Measurements from ENCODE around the gene CENPB. TPM values are rescaled to one million over a fixed set of nuclear protein-coding genes. Genes with fewer than 3 reads are reported as not detected.

CENPB gene
- total and polyA plus RNA-seq, 10 of the 15 experiments (the other 5 are each of a cell fraction or from before 2014, with no cell fraction given): 0.16 to 71.2 (median 14.0) TPM

GRCh38 chr20:3751305-3751674 lies 35.2 kb downstream of the CENPB start:
- DNase-seq (ENCODE audit: low read depth, low spot score): no peak
- no peaks in the 10 kb centered on the region for H3K27me3 ChIP-seq (replicated peaks in 1 of 2; ENCODE audit: control insufficient read depth in 2 of 2, insufficient read depth in 2 of 2, low read length in 1 of 2)
- H3K9ac ChIP-seq (ENCODE audit: control insufficient read depth, insufficient read depth, low read length): no peak overlapping the region
- in situ Hi-C loops (cut with MboI): no loop called here
- no peaks in the 10 kb centered on the region for H3K4me1 ChIP-seq (ENCODE audit: control insufficient read depth, insufficient read depth, low read length)
- RAD21 ChIA-PET (ENCODE audit: unreplicated experiment): interaction anchor here (0.9 kb wide), 1 partner anchor 16 kb away, joined by 3 read pairs; the partner anchor contains the start of gene ADISSP
- H3K79me2 ChIP-seq (ENCODE audit: control insufficient read depth, insufficient read depth, low read length): no peaks in the 10 kb centered on the region
- no peak overlapping the region for H3K27ac ChIP-seq (ENCODE audit: control insufficient read depth, insufficient read depth)
- H3K4me2 ChIP-seq (ENCODE audit: control insufficient read depth, insufficient read depth): peak overlapping the region; percentile 33; the same call in 1 of the 2 replicates
- ATAC-seq: no peak
- SMC1A ChIA-PET (ENCODE audit: uncharacterized antibody, unreplicated experiment): interaction anchor here (0.9 to 2.7 kb wide), 3 partner anchors 17 to 36 kb away, joined by 3 to 12 read pairs (median 3); partner anchors contain the start of gene ADISSP
- H3K4me3 ChIP-seq: no peak overlapping the region
- intact Hi-C loops (cut with micrococcal nuclease; ENCODE audit: unreplicated experiment): no loop called here
- H2AFZ ChIP-seq (ENCODE audit: control insufficient read depth, low read depth, low read length): no peak overlapping the region
- no TSS peak for BruUV-seq (replicated peaks)
- no peak for TF ChIP-seq TCF12 (IDR thresholded peaks at IDR 0.05; ENCODE audit: low read depth, low read length)
- no peak for TF ChIP-seq SUPT20H (IDR thresholded peaks at IDR 0.05; ENCODE audit: borderline replicate concordance, control insufficient read depth, low read depth, low read length)
- TF ChIP-seq, protein P1, sequence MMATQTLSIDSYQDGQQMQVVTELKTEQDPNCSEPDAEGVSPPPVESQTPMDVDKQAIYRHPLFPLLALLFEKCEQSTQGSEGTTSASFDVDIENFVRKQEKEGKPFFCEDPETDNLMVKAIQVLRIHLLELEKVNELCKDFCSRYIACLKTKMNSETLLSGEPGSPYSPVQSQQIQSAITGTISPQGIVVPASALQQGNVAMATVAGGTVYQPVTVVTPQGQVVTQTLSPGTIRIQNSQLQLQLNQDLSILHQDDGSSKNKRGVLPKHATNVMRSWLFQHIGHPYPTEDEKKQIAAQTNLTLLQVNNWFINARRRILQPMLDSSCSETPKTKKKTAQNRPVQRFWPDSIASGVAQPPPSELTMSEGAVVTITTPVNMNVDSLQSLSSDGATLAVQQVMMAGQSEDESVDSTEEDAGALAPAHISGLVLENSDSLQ (IDR thresholded peaks at IDR 0.05): no peak
- TF ChIP-seq SMC3 (IDR thresholded peaks at IDR 0.05; ENCODE audit: borderline replicate concordance, low read length): no peak
- no peak for TF ChIP-seq ESRRA (IDR thresholded peaks at IDR 0.05; ENCODE audit: low read length)
- no peaks in the 10 kb centered on the region for H3K9me3 ChIP-seq (replicated peaks; ENCODE audit: control insufficient read depth, insufficient read depth, low read length)
- no peaks in the 10 kb centered on the region for H4K20me1 ChIP-seq (ENCODE audit: control insufficient read depth, insufficient read depth)
- no peaks in the 10 kb centered on the region; a peak in 1 of 4 replicates for H3K36me3 ChIP-seq (ENCODE audit: control insufficient read depth in 2 of 2, insufficient read depth in 2 of 2, low read length in 1 of 2)
- POLR2A ChIA-PET: no interaction called here
- CTCF ChIA-PET: interaction anchor here (1.0 to 1.9 kb wide), 4 partner anchors 17 to 165 kb away, joined by 3 to 9 read pairs (median 4); partner anchors contain the start of gene ADISSP
- no peak for FAIRE-seq
- WGBS (ENCODE audit: insufficient coverage, insufficient replicate concordance, low lambda C conversion rate, missing lambda C conversion rate): 99% methylated on average over 21 of the region's 31 CpGs
